ENCODE results near the gene TAF11L9.
"Not testable (repeated sequence)": the region's sequence is repeated elsewhere in the genome, so short reads cannot be mapped to it uniquely, and the experiment has no call there.

The TAF11L9 gene

DNA sequence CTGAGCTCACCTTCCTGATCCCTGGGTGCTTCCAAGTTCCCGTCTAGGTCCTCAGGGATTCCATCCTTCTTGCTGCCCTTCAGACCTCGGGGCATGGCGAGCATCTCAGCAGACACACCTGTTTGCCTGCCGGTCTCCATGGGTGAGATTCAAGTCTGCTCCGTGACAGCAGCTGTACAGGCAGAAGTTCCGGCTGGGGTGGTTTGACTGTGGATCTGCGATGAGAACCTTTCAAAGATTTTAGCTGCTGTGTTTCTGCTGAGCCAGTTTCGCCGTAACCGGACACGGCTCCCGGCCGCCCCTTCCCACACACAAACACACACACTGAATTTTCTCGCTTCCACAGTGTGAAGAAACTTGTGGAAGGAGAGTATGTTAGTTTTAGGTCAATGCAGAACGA, at the start of gene TAF11L9:
TSS of gene TAF11L9 (minus strand) at position 140 of the 400 bp plus-strand sequence.
- DNase-seq, result not testable (repeated sequence)

DNA sequence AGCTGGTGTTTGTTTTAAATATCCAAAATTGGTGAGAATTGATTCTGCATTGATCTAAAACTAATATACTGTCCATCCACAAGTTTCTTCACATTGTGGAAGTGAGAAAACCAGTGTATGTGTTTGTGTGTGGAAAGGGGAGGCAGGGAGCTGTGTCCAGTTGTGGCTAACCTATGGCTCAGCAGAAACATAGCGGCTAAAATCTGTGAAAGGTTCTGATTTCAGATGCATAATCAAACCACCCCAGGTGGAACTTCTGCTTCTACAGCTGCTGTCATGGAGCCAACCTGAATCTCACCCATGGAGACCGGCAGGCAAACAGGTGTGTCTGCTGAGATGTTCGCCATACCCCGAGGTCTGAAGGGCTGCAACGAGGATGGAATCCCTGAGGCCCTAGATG, 40.0 kb upstream of the TAF11L9 start, which contains the start of gene TAF11L14:
TSS of gene TAF11L14 (plus strand) at position 301 of the 400 bp plus-strand sequence.
- DNase-seq, result no peak

GRCh38 chr5:17631788-17632187, 37.6 kb upstream of the TAF11L9 start, which contains the start of gene TAF11L13:
Gene TAF11L13 (plus strand): TSS chr5:17632088.
- DNase-seq, result not testable (repeated sequence)

- DNase-seq, result no peak
These were observed 31.5 kb upstream of the TAF11L9 start for GRCh38 chr5:17625686-17626085.

DNA sequence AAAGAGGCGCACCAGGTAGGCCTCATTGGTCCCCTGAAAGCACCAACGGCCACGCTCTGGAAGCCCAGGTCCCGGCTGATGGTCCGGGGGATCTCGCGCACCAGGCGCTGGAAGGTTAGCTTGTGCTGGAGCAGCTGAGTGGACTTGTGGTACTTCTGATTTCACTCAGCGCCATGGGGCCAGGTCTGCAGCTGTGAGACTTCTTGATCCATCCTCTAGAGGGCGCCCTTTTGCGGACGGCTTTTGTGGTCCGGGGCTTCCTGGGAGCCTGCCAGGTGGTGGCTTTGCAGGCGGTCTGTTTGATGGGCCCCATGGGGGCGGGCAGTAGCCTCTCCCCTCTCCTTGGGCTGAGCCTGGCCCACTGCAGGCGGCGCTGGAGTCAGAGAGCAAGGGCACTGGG, 26.4 kb upstream of the TAF11L9 start:
- no peak for DNase-seq

- DNase-seq, result no peak
These were observed 25.2 kb upstream of the TAF11L9 start for GRCh38 chr5:17619354-17619753.

- no peak for DNase-seq
These were observed 20.8 kb upstream of the TAF11L9 start for GRCh38 chr5:17614872-17615605.

DNA sequence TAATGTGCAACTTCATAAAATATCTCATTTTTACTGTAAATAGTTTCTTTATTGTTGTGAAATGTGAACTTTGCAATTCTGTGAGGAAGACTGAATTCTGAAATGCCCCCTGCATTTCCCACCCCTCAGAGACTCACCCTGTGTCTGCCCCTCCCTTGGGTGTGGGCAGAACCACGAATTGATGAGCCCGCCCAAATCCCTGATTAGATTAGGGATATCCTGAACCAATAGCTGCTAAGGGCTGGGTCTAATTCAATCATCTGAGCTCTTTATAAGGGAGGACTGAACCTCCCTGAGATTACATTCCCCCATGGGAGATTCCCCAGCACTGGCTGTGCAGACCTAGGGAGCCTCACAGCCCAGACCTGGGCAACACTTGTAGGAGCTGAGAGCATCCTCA, 15.9 kb upstream of the TAF11L9 start, which contains the start of gene TAF11L12:
TSS of gene TAF11L12 (plus strand) at position 301 of the 400 bp plus-strand sequence.
- not testable (repeated sequence) for DNase-seq

DNA sequence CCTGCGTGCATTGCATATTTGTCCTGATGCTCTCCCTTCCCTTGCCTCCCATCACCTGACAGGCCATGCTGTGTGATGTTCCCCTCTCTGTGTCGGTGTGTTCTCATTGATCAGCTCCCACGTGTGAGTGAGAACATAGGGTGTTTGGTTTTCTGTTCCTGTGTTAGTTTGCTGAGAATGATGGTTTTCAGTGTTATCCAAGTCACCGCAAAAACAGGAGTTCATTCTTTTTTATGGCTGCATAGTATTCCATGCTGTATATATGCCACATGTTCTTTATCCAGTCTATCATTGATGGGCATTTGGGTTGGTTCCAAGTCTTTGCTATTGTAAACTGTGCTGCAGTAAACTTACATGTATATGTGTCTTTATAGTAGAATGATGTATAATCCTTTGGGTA, 13.3 kb upstream of the TAF11L9 start:
- not testable (repeated sequence) for DNase-seq

DNA sequence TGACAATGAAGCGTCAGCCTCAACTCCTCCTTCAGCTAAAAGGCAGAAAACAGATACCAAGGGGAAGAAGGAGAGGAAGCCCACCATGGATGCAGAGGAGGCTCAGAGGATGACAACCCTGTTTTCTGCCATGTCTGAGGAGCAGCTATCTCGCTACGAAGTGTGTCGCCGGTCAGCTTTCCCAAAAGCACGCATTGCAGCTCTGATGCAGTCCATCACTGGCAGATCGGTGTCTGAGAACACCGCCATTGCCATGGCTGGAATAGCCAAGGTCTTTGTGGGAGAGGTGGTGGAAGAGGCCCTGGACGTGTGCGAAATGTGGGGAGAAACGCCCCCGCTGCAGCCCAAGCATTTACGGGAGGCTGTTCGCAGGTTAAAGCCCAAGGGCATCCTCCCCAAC, 10.8 kb upstream of the TAF11L9 start:
- DNase-seq, result no peak

DNA sequence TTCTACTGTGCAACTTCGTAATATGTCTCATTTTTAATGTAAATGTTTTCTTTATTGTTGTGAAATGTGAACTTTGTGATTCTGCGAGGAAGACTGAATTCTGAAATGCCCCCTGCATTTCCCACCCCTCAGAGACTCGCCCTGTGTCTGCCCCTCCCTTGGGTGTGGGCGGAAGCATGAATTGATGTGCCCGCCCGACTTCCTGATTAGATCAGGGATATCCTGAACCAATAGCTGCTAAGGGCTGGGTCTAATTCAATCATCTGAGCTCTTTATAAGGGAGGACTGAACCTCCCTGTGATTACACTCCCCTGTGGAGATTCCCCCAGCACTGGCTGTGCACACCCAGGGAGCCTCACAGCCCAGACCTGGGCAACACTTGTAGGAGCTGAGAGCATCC, 9.7 kb upstream of the TAF11L9 start, which contains the start of gene TAF11L11:
TSS of gene TAF11L11 (plus strand) at position 304 of the 400 bp plus-strand sequence.
- not testable (repeated sequence) for DNase-seq

GRCh38 chr5:17597728-17598127, 3.5 kb upstream of the TAF11L9 start, which contains the start of gene TAF11L10:
Gene TAF11L10 (minus strand): TSS chr5:17597828.
- DNase-seq, result not testable (repeated sequence)

- not testable (repeated sequence) for DNase-seq
These were observed 3.3 kb downstream of the TAF11L9 start, which contains the start of gene TAF11L8 for GRCh38 chr5:17590860-17591259. Gene TAF11L8 (minus strand): TSS chr5:17590960.

GRCh38 chr5:17585658-17586057, 8.5 kb downstream of the TAF11L9 start, which contains the start of gene TAF11L7:
Gene TAF11L7 (minus strand): TSS chr5:17585758.
- DNase-seq, result not testable (repeated sequence)
